ENCODE data around the gene ATAD3B.

DNA sequence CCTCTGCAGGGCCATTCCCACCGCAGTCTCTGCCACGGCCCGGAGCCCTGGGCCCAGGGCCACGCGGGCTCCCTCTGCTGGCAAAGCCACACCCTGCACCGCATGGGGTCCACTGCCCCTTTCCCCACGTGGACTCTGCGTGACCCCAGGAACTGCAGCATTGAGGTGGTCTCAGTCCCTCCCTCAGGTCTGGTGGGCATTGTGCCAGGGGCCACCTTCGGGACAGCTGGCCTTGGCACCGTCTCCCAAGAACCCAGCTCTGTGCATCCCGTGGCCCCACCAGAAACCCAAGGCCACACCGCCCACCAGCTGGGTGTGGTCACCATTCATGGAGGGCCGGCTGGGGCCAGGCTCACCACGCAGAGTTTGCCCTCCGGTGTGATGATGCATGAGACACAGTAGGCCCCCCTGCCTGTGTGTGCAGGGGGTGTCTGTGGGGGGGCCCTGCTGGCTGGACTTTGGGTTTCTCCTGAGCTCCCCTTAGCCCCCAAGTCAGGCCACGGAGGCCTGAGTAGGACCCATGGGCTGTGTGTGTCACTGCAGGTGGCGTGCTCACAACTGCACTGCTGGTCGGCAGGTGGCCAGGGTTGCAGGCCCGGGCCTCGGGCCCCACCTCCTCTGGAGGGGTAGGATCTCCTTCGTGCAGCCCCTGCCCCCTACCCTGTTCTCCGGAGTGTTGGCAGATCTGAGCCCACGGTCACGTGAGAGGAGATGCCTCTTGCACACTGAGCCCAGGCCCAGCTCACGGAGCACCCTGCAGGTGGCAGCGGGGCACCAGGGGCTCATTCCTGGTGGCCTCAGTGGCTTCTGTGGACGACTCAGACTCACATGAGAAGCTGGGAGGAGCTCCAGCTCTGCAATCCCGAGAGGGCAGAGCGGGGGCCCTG lies 30.3 kb upstream of the ATAD3B start:
- TF ChIP-seq, protein P1, sequence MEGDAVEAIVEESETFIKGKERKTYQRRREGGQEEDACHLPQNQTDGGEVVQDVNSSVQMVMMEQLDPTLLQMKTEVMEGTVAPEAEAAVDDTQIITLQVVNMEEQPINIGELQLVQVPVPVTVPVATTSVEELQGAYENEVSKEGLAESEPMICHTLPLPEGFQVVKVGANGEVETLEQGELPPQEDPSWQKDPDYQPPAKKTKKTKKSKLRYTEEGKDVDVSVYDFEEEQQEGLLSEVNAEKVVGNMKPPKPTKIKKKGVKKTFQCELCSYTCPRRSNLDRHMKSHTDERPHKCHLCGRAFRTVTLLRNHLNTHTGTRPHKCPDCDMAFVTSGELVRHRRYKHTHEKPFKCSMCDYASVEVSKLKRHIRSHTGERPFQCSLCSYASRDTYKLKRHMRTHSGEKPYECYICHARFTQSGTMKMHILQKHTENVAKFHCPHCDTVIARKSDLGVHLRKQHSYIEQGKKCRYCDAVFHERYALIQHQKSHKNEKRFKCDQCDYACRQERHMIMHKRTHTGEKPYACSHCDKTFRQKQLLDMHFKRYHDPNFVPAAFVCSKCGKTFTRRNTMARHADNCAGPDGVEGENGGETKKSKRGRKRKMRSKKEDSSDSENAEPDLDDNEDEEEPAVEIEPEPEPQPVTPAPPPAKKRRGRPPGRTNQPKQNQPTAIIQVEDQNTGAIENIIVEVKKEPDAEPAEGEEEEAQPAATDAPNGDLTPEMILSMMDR (IDR thresholded peaks at IDR 0.05; ENCODE audit: poor library complexity, severe bottlenecking): no peak
- TF ChIP-seq RAD21 (conservative IDR thresholded peaks at IDR 0.05): no peak
- TF ChIP-seq TAF1 (IDR thresholded peaks at IDR 0.05; ENCODE audit: low read depth): no peak
- TF ChIP-seq EZH2 (IDR thresholded peaks at IDR 0.05; ENCODE audit: borderline replicate concordance, insufficient read depth, low read length, poor library complexity, severe bottlenecking): no peak
